GM21381 (cell line): Measurements from ENCODE around the gene IFT52.
A peak's percentile ranks its signal among the peaks of the same experiment; 100 is the strongest.

ENCODE experiments used
- ATAC-seq: cut with Tn5 transposase; IDR thresholded peaks from one replicate; pipeline ENCODE4 v1.9.1; 2021; ENCODE audit warnings: mild to moderate bottlenecking, moderate library complexity; ENCODE audit not compliant: unreplicated experiment

The IFT52 gene, protein sequence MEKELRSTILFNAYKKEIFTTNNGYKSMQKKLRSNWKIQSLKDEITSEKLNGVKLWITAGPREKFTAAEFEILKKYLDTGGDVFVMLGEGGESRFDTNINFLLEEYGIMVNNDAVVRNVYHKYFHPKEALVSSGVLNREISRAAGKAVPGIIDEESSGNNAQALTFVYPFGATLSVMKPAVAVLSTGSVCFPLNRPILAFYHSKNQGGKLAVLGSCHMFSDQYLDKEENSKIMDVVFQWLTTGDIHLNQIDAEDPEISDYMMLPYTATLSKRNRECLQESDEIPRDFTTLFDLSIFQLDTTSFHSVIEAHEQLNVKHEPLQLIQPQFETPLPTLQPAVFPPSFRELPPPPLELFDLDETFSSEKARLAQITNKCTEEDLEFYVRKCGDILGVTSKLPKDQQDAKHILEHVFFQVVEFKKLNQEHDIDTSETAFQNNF

DNA sequence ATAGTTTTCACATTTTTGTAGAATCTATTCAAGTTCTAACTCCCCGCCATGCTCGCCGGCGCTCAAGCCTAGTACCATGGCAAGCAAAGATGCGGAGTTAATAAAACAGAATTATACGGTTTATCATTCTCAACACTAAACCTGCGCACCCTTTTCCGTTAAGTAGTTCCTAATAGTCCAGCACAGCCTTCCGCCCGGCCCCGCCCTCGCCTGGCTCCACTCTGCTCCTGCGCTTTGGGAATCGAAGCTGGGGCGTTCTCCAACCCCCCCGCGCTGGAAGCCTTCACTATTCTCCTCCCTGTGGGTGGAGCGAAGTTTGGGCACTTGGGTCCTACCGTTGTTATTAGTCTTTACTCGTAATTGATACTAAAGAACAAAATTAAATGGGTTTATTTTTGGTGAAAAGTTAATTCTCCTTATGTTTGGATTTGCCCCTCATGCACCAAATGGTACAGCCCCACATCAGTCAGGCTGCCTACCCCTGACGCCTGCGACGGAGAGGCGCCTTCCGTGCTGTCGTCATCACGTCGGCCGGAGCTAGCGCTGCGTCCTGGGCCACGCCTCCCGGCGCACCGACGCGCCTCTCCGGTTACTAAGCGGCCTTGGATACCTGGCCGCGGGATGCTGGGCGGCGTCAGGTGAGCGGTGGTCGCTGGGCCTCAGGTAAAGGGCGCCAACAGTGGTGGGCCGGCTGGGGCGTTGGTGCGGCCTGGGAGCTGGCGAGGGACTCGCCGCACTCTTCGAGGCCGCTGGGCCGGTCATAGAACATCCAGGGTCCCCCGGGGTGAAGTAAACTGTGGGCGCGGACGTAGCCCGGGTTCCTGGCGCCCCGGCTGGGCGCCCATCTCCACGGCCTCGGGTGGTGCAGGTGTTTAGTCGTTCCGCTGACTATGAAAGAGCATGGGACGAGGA lies at the start of gene IFT52:
TSS of gene IFT52 (plus strand) at position 546 of the 912 bp plus-strand sequence. CDS start 3,762 bp downstream, outside the sequence.
- peak; percentile 99 for ATAC-seq

DNA sequence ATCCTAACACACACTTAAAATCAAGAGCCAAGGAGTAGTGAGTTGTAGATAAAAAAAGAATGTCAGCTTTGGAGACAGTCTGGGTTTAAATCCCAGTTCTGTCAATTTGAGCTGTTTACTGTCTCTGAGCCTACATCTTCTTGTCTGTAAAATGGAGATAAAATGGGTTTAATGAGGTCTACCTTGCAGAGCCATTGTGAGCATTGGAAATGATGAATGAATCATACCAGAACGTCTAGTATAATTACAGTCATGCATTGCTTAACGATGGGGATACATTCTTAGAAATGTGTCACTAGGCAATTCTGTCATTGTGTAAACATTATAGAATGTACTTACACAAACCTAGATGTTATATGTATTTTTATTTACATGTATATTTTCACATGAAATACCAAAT lies 49.5 kb upstream of the IFT52 start:
- no peak for ATAC-seq

DNA sequence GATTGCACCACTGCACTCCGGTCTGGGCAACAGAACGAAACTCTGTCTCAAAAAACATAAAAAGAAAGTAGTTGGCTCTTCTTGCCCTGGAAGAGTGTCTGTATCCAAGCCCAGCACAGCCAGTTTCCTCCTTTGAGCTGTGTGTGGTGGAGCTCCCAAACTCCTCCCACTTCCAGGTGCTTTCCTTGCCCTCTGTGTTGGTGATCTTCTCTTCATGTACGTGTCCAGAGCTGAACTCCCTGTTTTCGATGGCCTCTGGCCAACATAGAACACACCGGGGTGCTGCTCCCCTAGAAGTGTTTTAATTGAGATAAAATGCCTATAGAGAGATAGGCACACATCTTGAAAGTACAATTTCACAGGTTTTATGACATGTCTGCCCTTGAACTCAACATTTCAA lies 48.6 kb upstream of the IFT52 start:
- ATAC-seq, result no peak

DNA sequence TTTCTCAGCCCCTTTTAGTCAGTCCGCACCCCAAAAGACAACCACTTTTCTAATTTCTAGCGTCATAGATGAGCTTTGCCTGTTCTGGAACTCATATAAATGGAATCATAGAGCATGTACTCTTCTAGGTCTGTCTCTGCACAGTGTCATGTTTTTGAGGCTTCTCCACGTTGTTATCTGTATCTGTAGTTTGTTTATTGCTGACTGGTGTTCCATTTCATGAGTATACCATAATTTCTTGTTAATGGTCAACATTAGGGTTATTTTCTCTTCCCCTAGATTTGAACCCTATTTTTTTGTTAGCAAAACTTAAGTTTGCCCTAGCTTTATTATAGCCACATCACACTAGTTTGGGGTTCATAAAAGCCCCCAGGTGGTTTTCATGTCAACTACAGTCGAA lies 48.1 kb upstream of the IFT52 start:
- ATAC-seq, result no peak

DNA sequence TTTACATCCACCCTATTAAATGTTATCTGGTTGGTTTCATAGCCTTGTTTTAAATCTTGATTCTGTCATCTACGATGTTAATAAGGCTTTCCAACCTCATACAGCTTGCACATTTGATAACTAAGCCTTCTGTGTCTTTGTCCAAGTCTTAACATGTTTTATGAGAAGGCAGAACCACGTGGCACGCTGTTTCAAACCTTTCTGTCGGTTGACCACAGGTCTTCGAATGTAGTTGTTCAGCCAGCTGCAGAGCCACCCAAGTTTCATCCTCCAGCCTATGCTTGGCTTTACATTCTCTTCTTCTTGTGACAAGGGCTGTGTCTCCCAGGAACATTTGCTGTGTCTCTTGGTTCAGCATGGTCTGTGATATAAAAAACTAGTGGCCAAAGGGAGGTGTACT lies 47.6 kb upstream of the IFT52 start:
- no peak for ATAC-seq

DNA sequence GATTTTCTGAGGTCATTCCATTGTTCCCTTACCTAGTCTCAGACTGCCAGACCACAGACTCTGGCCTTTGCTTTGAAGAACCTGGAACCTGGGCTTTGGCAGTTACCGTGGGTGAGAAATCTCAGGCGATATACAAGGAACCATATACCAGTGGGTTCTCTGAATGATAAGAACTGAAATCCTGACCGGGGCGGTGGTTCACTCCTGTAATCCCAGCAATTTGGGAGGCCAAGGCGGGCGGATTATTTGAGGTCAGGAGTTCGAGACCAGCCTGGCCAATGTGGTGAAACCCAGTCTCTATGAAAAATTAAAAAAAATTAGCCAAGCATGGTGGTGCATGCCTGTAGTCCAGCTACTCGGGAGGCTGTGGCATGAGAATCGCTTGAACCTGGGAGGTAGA lies 46.2 kb upstream of the IFT52 start:
- ATAC-seq, result no peak

DNA sequence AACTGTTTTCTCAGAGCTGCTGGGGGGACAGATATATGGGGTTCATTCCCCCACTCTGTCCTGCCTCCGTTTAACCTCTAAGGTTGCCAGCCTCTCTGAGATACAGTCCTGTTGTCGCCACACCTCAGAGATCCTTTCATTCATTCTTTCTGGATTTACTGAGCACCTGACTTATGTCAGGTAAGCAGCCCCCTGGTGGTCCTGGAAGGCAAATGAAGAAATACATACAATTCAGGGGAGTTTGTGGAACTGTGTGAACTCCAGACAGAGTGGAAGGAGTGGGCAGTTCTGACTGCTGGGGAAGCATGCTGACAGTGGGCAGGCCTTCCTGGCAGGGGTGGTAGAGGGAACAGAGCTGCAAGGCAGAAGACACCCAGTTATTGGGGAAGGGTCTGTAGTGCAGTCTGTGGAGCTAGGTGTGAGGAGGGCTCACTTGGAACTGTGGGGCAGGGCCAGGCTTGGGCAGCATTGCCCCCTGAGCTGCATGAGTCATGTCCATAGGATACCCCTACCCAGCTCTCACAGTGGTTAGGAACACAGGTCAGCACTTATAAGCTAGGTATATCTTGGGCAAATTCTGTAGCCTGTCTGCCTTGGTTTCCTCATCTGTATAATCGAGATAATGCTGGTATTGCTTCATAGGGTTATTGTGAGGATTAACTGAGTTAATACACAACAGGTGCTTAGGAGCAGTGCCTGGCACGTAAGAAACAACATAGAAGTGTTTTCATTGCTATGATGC lies 44.7 kb upstream of the IFT52 start:
- ATAC-seq, result no peak

DNA sequence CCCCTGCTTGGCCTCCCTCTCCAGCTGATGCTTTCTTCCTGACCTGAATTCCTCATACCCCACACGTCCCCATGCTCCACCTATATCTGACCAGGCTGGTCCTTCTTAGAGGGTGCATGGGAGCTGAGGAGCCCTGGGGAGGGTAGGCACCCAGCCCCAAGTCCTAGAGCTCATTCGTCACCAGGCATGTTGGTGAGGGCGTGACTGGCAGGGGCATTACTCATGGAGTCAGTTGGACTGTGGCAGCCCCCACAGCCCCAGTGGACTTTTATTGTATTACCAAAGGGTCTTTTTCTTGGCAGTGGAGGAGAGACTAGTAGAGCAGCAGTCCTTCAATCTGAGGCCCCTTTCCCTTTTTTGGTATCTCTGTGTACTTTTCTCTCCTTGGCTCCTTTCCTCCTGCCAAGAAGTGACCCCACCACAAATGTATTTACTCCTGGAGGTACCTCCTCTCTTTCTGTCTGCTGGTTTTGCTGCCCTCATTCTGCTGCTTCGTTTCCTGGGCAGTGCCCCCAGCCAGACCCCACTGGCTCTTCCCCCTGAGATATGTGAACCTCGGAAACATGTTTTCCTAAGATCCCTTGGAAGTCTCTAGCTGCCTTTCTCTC lies 42.4 kb upstream of the IFT52 start:
- ATAC-seq, result no peak

DNA sequence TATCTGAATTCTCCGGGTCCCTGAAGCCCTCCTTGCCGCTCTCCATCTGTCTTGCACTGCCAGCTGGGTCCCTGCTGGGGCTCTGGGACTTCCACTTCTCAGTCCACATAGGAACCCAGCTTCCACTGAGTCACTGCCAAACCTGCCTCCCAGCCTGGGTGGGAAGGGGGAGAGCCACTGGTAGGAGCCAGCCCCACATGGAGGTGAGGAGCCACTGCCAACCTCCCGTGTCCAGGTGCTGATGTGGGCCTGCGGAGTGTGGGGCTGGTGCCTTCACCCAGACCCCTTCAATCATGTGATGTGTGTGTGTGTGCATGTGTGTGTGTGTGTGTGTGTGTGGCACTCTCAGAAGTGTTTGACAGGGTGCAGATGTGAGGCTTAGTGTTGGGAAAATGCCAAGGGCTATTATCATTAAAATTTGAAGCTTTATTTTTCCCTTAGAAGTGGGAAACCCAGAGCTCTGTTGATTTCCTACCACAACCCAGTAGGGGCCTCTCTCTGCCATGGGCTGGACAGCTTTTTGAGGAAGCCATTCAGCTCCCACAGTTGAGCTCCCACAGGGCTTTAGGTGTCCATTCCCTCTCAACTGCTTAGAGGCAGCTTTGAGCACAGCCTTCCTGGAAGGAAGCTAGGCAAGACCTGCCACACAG lies 41.2 kb upstream of the IFT52 start:
- ATAC-seq, result no peak

DNA sequence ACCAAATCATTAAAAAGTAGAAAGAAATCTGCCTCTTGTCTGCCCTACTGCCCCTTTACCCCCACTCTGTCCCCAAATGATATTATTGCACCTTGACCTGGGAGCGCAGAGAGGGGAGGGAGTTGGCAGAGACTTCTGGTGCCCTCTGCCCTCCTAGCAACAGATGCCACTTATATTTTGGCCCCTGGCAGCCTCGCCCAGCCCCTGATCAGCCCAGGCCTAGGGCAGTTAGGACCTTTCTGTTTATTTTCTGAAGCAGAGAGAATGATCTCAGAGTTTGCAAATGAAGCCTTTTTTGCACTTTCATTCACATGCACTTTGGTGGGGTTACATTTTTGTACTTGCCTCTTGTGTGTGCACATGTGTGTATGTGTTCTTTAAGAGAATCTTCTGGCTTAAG lies 40.3 kb upstream of the IFT52 start:
- no peak for ATAC-seq

DNA sequence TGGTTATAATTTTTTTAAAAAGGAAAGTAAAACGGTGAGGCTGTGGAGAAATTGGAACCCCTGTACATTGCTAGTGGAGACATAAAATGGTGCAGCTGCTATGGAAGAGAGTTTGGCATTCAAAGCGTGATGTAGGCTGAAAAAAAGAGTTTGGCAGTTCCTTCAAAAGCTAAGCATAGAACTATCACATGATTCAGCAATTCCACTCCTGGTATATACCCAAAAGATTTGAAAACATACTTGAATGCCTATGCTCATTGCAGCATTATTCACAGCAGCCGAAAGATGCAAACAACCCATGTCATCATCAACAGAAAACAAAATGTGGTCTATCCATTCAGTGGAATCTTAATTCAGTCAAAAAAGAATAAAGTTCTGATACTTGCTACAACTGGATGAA lies 36.4 kb upstream of the IFT52 start:
- no peak for ATAC-seq

DNA sequence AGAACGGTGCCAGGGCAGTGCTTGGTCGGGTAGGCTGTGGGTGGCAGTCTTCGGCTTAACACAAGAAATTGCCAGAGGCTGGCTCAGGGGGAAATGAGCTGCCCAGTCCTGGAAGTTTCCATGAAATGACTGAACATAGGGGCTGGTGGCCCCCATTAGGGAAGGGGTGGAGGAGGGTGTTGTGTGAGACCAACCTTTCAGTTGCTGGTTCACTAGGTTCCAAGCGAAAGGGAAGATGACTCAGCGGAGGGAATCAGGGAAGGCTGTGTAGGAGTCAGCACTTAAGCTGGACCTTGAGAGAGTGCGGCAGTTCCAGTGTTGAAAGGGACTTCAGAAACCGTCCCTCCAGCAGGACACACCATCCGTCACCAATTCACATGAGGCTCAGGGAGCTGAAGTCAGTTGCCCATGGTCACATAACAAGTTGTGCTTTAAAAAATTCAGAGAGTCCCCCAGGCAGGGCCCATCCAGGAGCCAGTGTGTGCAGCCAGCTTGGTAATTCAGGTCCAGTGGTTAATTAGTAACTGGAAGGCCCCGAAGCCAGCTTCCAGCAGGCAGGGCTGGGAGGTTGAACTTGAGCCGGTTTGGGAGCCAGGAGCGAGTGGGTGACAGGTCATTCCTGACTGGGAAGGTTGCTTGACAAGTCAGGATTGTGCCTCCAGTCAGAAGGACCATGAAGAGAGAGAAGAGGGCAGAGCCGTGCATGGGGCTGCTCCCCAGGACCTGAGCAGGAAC lies 32.2 kb upstream of the IFT52 start, which contains the start of gene SGK2:
TSS of gene SGK2 (plus strand) at position 616 of the 735 bp plus-strand sequence. CDS start 7,469 bp downstream, outside the sequence.
- no peak for ATAC-seq

DNA sequence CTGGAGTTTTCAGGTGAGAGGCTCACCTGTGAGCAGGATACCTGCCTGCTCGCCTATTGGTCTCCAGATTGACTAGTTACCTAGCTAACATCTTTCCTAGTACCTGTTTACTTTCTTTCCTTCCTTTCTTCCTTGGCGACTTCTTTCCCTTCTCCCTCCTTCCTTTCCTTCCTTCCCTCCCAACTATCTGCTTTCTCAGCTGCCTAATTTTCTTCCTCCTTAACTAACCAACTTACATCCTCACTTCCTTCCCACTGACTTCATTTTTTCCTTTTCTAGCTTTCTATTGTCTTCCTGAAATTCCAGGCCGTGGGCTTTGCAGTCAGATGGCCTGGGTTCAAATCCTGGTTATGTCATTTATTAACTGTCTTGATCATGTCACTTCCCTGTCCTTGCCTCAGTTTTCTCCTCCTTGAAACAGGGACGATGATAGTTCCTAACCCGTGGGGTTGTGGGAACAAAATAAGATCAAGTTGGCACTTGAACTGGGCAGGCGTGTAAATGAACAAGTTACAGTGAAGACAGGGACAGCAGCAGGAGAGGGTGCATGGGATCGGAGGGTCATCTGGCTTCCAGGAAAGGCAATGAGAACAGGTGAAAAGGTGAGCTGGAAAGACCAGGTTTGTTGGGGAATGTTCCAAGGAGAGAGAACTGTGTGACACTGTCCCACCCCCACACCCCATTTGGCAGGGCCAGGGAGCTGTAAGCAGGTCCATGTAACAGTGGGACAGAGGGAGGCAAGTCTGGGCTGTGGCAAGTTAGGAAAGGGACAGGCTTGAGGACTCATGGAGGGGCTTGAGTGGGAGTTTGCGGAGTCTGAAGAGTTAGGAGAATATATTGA lies 31.4 kb upstream of the IFT52 start:
- ATAC-seq, result no peak

DNA sequence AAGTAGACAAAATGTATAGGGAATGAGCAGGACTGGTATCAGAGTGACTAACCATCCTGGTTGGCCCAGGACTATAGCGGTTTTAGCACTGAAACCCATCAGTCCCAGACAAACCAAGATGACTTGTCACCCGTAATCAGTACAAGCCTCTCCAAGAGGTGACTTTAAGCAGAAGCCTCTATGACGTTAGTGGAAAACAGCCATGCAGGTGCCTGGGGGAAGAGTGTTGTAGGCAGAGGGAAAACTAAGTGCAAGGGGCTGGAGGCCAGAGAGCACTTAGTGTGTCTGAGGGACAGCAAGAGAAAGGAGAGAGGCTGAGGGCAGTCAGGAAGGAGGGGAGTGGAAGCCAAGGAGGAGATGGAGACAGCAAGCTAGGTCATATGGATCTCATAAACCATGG lies 29.8 kb upstream of the IFT52 start:
- ATAC-seq, result no peak

DNA sequence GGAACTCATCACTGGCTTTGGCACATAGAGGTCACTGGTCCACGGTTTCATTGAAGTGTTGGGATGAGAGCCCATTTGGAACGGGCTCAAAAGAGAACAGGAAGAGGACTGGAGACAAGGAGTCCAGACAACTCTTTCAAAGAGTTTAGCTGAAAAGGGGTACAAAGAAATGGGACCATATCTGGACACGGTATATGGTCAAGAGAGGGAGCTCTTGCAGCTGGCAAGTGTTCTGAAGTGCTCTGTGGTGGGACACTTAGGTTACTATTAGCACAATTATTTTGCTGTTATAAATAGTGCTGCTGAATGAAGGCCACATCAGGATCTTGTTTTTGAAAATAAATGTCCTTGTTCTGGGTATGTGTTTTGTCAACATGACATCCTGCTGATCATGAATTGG lies 27.3 kb upstream of the IFT52 start:
- ATAC-seq, result no peak

DNA sequence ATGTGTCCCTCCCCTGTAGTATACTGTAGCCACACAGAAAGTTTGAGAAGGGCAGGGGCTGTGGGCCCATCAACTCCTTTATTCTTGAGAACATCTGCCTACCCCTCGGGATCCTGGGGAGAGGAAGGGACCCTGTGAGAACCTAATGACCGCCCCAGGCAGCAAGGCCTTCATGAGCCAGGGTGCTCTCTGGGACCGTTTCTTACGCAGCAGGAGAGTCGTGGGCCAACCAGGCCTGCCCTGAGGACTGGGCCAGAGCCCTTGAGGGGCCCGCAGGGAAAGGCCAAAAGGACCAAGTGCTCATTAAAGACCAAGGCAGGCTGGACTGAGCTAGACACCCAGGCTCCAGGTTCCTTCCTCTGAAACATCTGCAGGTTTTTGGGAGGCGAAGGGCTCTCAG lies 26.7 kb upstream of the IFT52 start:
- no peak for ATAC-seq

DNA sequence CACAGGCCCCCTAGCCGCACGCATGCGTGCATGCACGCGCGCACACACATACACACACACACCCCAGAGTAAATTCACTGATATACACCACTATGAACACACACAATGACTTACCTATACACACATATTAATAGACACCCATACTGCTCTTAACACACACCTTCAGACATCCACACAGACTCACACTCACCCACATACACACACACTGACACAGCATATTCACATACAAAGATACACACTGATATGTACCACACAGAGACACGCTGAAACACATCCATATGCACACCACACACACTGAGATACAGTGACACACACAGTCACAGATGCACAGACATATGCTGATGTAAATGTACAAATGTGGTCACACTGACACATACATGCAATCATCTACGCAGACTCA lies 26.3 kb upstream of the IFT52 start:
- no peak for ATAC-seq

DNA sequence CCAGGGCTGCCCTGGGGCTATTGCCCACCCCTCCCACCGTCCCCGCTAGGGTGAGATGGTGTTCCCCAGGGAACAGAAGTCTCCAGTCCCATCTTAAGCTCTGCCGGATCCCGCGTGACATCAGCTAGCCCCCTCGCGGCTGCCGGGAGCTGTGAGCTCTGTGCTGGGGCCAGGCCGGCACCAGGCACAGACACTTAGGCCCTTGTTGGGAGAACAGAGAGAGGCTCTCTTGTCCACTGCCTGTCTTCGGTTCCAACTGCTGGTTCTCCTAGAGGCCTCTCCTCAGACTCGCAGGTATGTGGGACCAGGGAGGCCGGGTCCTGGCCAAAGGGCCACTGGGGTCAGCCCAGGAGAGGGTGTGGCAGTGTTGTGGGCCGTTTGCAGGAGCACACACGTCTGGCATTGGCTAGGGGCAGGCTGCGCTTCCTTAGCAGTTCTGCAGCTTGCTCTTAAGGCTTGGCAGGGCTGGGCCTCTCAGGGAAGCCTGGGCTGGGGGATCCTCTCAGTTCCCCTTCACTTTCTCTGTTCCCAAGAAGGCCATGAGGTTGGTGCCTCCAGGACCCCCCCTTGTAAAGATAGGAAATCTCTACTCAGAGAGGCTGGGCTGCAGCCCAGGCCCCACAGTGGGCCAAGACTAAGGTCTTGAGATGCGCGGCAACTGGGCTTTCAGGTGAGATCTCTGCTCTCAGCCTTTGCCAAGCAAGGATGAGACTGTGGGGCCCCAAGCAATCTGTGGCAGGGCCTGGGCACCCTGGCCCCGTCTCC lies 25.6 kb upstream of the IFT52 start:
- no peak for ATAC-seq
